A673 (cell line): Measurements from ENCODE around the gene ZSWIM6.

Experiments
- CTCF ChIP-seq: fragments of 300-800, 200-600 bp; sonication (generic); conservative IDR thresholded peaks from 2 replicates; pipeline ENCODE4 v1.5.1; 2017; ENCODE audit warnings: low read depth, mild to moderate bottlenecking, antibody characterized with exemption, low read length, moderate library complexity, mixed read lengths
- EZH2 ChIP-seq: fragments of 200-600 bp; sonication (generic); IDR thresholded peaks from 2 replicates; pipeline ENCODE4 v1.6.1; 2017; ENCODE audit warnings: borderline replicate concordance, low read depth, mild to moderate bottlenecking, mixed read lengths, antibody characterized with exemption, low read length; ENCODE audit not compliant: poor library complexity, severe bottlenecking

GRCh38 chr5:61505281-61505680 is 173.2 kb downstream of the ZSWIM6 start:
- TF ChIP-seq CTCF (no peak), EZH2 (no peak)
